ENCODE data around the gene PDE4B. TPM values are rescaled to one million over a fixed set of nuclear protein-coding genes. Genes with fewer than 3 reads are reported as not detected.

PDE4B gene
- polyA plus RNA-seq, 1 donor from 2014 or later = 135 TPM

DNA sequence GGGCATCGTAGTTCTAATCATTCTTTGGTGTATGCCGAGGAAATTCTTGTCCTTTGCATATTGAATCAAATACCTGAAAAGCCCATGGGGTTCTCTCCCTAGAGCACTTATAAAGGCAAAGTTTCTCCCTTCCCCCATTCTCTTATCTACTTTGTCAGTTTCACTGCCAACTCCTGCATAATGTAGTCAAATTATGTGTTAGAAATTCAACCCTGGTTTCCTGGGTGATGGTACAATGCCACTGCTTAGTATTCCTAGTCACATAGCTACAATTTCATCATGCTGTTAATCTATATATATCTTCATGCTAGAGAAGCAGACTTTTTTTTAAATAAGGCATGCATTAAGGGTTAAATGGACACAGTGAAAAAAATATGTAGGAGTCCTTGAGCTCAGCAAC is 119.0 kb downstream of the PDE4B start:
- Histone ChIP-seq H3K4me2 (ENCODE audit: low read length) (peak overlapping the region; percentile 57), H4K20me1 (ENCODE audit: insufficient read depth) (no peaks in the 10 kb centered on the region), H3K4me3 (ENCODE audit: low read length) (peak overlapping the region; percentile 43), H3K9ac (ENCODE audit: low read length) (peak overlapping the region; percentile 53), H3K9me2 (ENCODE audit: insufficient read depth, low read length) (no peaks in the 10 kb centered on the region), H3K27me3 (ENCODE audit: insufficient read depth, low read depth, low read length) (no peaks in the 10 kb centered on the region), H3K27ac (ENCODE audit: low read length) (peak overlapping the region; percentile 93), H3K79me2 (replicated peaks; ENCODE audit: insufficient read depth, low read length) (no peaks in the 10 kb centered on the region), H3K9me3 (ENCODE audit: low read length) (no peaks in the 10 kb centered on the region), H3F3A (ENCODE audit: insufficient read depth, low read length, poor library complexity, severe bottlenecking) (no peaks in the 10 kb centered on the region), H3K36me3 (ENCODE audit: insufficient read depth, low read length) (no peaks in the 10 kb centered on the region), H2AFZ (ENCODE audit: low read depth, low read length) (no peak overlapping the region)
- TF ChIP-seq EZH2 (IDR thresholded peaks at IDR 0.05; ENCODE audit: borderline replicate concordance, insufficient read depth, low read length, poor library complexity, severe bottlenecking) (no peak), EP300 (conservative IDR thresholded peaks at IDR 0.05; ENCODE audit: poor library complexity, severe bottlenecking) (peak; percentile 90), RAD21 (conservative IDR thresholded peaks at IDR 0.05) (peak; percentile 41), POLR2AphosphoS5 (IDR thresholded peaks at IDR 0.05) (peak; percentile 54), TAF1 (IDR thresholded peaks at IDR 0.05; ENCODE audit: low read depth) (no peak), SMC3 (conservative IDR thresholded peaks at IDR 0.05; ENCODE audit: poor library complexity) (no peak), MXI1 (conservative IDR thresholded peaks at IDR 0.05; ENCODE audit: poor library complexity, severe bottlenecking) (no peak)
- TF ChIP-seq, protein P1, sequence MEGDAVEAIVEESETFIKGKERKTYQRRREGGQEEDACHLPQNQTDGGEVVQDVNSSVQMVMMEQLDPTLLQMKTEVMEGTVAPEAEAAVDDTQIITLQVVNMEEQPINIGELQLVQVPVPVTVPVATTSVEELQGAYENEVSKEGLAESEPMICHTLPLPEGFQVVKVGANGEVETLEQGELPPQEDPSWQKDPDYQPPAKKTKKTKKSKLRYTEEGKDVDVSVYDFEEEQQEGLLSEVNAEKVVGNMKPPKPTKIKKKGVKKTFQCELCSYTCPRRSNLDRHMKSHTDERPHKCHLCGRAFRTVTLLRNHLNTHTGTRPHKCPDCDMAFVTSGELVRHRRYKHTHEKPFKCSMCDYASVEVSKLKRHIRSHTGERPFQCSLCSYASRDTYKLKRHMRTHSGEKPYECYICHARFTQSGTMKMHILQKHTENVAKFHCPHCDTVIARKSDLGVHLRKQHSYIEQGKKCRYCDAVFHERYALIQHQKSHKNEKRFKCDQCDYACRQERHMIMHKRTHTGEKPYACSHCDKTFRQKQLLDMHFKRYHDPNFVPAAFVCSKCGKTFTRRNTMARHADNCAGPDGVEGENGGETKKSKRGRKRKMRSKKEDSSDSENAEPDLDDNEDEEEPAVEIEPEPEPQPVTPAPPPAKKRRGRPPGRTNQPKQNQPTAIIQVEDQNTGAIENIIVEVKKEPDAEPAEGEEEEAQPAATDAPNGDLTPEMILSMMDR (IDR thresholded peaks at IDR 0.05; ENCODE audit: poor library complexity, severe bottlenecking) = no peak
- TF ChIP-seq, protein P2, sequence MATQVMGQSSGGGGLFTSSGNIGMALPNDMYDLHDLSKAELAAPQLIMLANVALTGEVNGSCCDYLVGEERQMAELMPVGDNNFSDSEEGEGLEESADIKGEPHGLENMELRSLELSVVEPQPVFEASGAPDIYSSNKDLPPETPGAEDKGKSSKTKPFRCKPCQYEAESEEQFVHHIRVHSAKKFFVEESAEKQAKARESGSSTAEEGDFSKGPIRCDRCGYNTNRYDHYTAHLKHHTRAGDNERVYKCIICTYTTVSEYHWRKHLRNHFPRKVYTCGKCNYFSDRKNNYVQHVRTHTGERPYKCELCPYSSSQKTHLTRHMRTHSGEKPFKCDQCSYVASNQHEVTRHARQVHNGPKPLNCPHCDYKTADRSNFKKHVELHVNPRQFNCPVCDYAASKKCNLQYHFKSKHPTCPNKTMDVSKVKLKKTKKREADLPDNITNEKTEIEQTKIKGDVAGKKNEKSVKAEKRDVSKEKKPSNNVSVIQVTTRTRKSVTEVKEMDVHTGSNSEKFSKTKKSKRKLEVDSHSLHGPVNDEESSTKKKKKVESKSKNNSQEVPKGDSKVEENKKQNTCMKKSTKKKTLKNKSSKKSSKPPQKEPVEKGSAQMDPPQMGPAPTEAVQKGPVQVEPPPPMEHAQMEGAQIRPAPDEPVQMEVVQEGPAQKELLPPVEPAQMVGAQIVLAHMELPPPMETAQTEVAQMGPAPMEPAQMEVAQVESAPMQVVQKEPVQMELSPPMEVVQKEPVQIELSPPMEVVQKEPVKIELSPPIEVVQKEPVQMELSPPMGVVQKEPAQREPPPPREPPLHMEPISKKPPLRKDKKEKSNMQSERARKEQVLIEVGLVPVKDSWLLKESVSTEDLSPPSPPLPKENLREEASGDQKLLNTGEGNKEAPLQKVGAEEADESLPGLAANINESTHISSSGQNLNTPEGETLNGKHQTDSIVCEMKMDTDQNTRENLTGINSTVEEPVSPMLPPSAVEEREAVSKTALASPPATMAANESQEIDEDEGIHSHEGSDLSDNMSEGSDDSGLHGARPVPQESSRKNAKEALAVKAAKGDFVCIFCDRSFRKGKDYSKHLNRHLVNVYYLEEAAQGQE (IDR thresholded peaks at IDR 0.05; ENCODE audit: borderline replicate concordance) = peak; percentile 65

DNA sequence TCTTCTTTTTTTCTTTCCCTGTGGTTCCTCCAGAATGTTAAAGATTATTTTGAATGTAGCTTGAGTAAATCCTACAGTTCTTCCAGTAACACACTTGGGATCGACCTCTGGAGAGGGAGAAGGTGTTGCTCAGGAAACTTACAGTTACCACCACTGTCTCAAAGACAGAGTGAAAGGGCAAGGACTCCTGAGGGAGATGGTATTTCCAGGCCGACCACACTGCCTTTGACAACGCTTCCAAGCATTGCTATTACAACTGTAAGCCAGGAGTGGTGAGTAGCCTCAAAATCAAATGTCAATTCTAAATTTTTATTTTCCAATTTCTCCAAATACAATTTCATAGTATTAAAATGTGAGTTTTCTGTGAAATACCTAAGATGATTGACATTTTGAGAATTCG is 125.9 kb downstream of the PDE4B start:
- peak overlapping the region; percentile 63 for H3K4me3 ChIP-seq (ENCODE audit: low read length)

More for the DNA sequence above, 125.9 kb downstream of the PDE4B start:
- TF ChIP-seq, protein P2 (IDR thresholded peaks at IDR 0.05; ENCODE audit: borderline replicate concordance) = peak; percentile 50
- no peak for TF ChIP-seq MXI1 (conservative IDR thresholded peaks at IDR 0.05; ENCODE audit: poor library complexity, severe bottlenecking)
- Histone ChIP-seq H3K4me2 (ENCODE audit: low read length) (peak overlapping the region; percentile 63), H3K9me3 (ENCODE audit: low read length) (no peaks in the 10 kb centered on the region), H3K9me2 (ENCODE audit: insufficient read depth, low read length) (no peaks in the 10 kb centered on the region), H3K36me3 (ENCODE audit: insufficient read depth, low read length) (no peaks in the 10 kb centered on the region), H3K27ac (ENCODE audit: low read length) (peak overlapping the region; percentile 92), H4K20me1 (ENCODE audit: insufficient read depth) (no peaks in the 10 kb centered on the region), H2AFZ (ENCODE audit: low read depth, low read length) (no peak overlapping the region), H3K79me2 (replicated peaks; ENCODE audit: insufficient read depth, low read length) (peaks cover 11% of the 10 kb centered on the region), H3K27me3 (ENCODE audit: insufficient read depth, low read depth, low read length) (no peaks in the 10 kb centered on the region), H3F3A (ENCODE audit: insufficient read depth, low read length, poor library complexity, severe bottlenecking) (peaks cover 2% of the 10 kb centered on the region), H3K9ac (ENCODE audit: low read length) (peak overlapping the region; percentile 69)

Measured in neural cell (in vitro differentiated cells).